GM12801 (cell line): ENCODE measurements around the gene MAP1A.

Experiments used
- CTCF ChIP-seq: IDR thresholded peaks from one replicate; pipeline ENCODE4 v1.5.1; 2011; ENCODE audit warnings: control low read depth; ENCODE audit not compliant: insufficient read length; ENCODE audit errors: extremely low read depth

The MAP1A gene

GRCh38 chr15:43514241-43515057 is 3.0 kb upstream of the MAP1A start:
- TF ChIP-seq CTCF, result no peak

GRCh38 chr15:43515741-43516140 is 1.7 kb upstream of the MAP1A start:
- TF ChIP-seq CTCF, result no peak

- no peak for TF ChIP-seq CTCF
Measured at GRCh38 chr15:43516185-43516584, 1.2 kb upstream of the MAP1A start.

GRCh38 chr15:43516801-43517353 is 531 bp upstream of the MAP1A start:
- TF ChIP-seq CTCF, result no peak

- no peak for TF ChIP-seq CTCF
Measured at GRCh38 chr15:43518197-43518761, 871 bp downstream of the MAP1A start.

GRCh38 chr15:43519196-43519595 is 1.8 kb downstream of the MAP1A start:
- no peak for TF ChIP-seq CTCF

- no peak for TF ChIP-seq CTCF
Measured at GRCh38 chr15:43520138-43520537, 2.7 kb downstream of the MAP1A start.
